ENCODE results near the gene TENM4.

Gene TENM4

GRCh38 chr11:79422866-79423265 is 18.0 kb downstream of the TENM4 start:
- Histone ChIP-seq H3K79me1 (ENCODE audit: low read depth, low read length) (peaks cover 5% of the 10 kb centered on the region), H3K4me1 (ENCODE audit: control insufficient read depth in 2 of 2, insufficient read depth in 1 of 2, low read depth in 1 of 2, low read length in 2 of 2) (peaks cover 4 to 5% of the 10 kb centered on the region in 2 donors), H3K27ac (replicated peaks; ENCODE audit: low read length) (no peak overlapping the region), H2BK5ac (ENCODE audit: low read length) (no peak overlapping the region), H4K91ac (ENCODE audit: low read depth, low read length, poor library complexity) (no peak overlapping the region), H2AFZ (ENCODE audit: low read length) (no peak overlapping the region), H2BK120ac (ENCODE audit: low read depth, low read length) (no peak overlapping the region), H2BK15ac (ENCODE audit: low read length) (no peak overlapping the region), H3K36me3 (replicated peaks in 1 of 2; ENCODE audit: control insufficient read depth in 2 of 2, insufficient read depth in 2 of 2, low read length in 2 of 2) (no peaks in the 10 kb centered on the region), H2BK12ac (ENCODE audit: low read length) (no peak overlapping the region), H3K27me3 (ENCODE audit: control insufficient read depth in 3 of 3, insufficient read depth in 3 of 3, low read depth in 1 of 3, low read length in 3 of 3) (no peaks in the 10 kb centered on the region), H3K18ac (ENCODE audit: low read length) (no peak overlapping the region), H3K4me2 (ENCODE audit: insufficient read depth, low read length, poor library complexity, severe bottlenecking) (no peak overlapping the region), H3K4ac (ENCODE audit: low read length) (no peak overlapping the region), H3K9ac (ENCODE audit: low read depth, low read length, poor library complexity) (no peak overlapping the region), H2AK5ac (ENCODE audit: low read depth, low read length) (no peak overlapping the region), H3K23ac (ENCODE audit: low read depth, low read length, poor library complexity) (no peak overlapping the region), H3K4me3 (ENCODE audit: low read length in 2 of 2) (no peak overlapping the region), H4K8ac (ENCODE audit: low read depth, low read length) (no peak overlapping the region), H3K14ac (ENCODE audit: low read length) (no peak overlapping the region), H3K9me3 (replicated peaks in 1 of 2; ENCODE audit: control insufficient read depth in 2 of 2, insufficient read depth in 1 of 2, low read depth in 1 of 2, low read length in 2 of 2) (no peaks in the 10 kb centered on the region)
- no peak for DNase-seq (ENCODE audit: low spot score)
- WGBS, 2 donors (ENCODE audit: extremely low coverage in 2 of 2, insufficient read length in 2 of 2, insufficient replicate concordance in 1 of 2): no CpG with 5 or more reads among the region's 2 CpGs

- Histone ChIP-seq H3K9me3 (replicated peaks in 1 of 2; ENCODE audit: control insufficient read depth in 2 of 2, insufficient read depth in 1 of 2, low read depth in 1 of 2, low read length in 2 of 2) (no peaks in the 10 kb centered on the region), H3K4me1 (ENCODE audit: control insufficient read depth in 2 of 2, insufficient read depth in 1 of 2, low read depth in 1 of 2, low read length in 2 of 2) (peaks cover 3% of the 10 kb centered on the region in 2 donors), H3K4me2 (ENCODE audit: insufficient read depth, low read length, poor library complexity, severe bottlenecking) (no peak overlapping the region), H3K4me3 (ENCODE audit: low read length in 2 of 2) (no peak overlapping the region), H4K91ac (ENCODE audit: low read depth, low read length, poor library complexity) (no peak overlapping the region), H3K27ac (replicated peaks; ENCODE audit: low read length) (no peak overlapping the region), H3K9ac (ENCODE audit: low read depth, low read length, poor library complexity) (no peak overlapping the region), H2BK5ac (ENCODE audit: low read length) (no peak overlapping the region), H2AK5ac (ENCODE audit: low read depth, low read length) (no peak overlapping the region), H3K14ac (ENCODE audit: low read length) (no peak overlapping the region), H3K79me1 (ENCODE audit: low read depth, low read length) (peaks cover 3% of the 10 kb centered on the region), H3K18ac (ENCODE audit: low read length) (no peak overlapping the region), H3K36me3 (replicated peaks in 1 of 2; ENCODE audit: control insufficient read depth in 2 of 2, insufficient read depth in 2 of 2, low read length in 2 of 2) (no peaks in the 10 kb centered on the region), H3K23ac (ENCODE audit: low read depth, low read length, poor library complexity) (no peak overlapping the region), H4K8ac (ENCODE audit: low read depth, low read length) (no peak overlapping the region), H2BK15ac (ENCODE audit: low read length) (no peak overlapping the region), H3K27me3 (ENCODE audit: control insufficient read depth in 3 of 3, insufficient read depth in 3 of 3, low read depth in 1 of 3, low read length in 3 of 3) (no peaks in the 10 kb centered on the region), H2BK12ac (ENCODE audit: low read length) (no peak overlapping the region), H2AFZ (ENCODE audit: low read length) (no peak overlapping the region), H3K4ac (ENCODE audit: low read length) (no peak overlapping the region), H2BK120ac (ENCODE audit: low read depth, low read length) (no peak overlapping the region)
- WGBS, 2 donors (ENCODE audit: extremely low coverage in 2 of 2, insufficient read length in 2 of 2, insufficient replicate concordance in 1 of 2): no CpG with 5 or more reads among the region's 4 CpGs
- no peak for DNase-seq (ENCODE audit: low spot score)
These were observed 19.0 kb downstream of the TENM4 start for GRCh38 chr11:79421820-79422219.

- no CpG with 5 or more reads among the region's 5 CpGs for WGBS, 2 donors (ENCODE audit: extremely low coverage in 2 of 2, insufficient read length in 2 of 2, insufficient replicate concordance in 1 of 2)
- H2AK5ac ChIP-seq (ENCODE audit: low read depth, low read length): no peak overlapping the region
These were observed 21.7 kb downstream of the TENM4 start for GRCh38 chr11:79419120-79419519.

GRCh38 chr11:79418241-79418640 is 22.6 kb downstream of the TENM4 start:
- Histone ChIP-seq H3K4me1 (ENCODE audit: control insufficient read depth in 2 of 2, insufficient read depth in 1 of 2, low read depth in 1 of 2, low read length in 2 of 2) (peaks cover 3 to 5% of the 10 kb centered on the region in 2 donors), H2AFZ (ENCODE audit: low read length) (no peak overlapping the region), H3K23ac (ENCODE audit: low read depth, low read length, poor library complexity) (no peak overlapping the region), H3K79me1 (ENCODE audit: low read depth, low read length) (peaks cover 3% of the 10 kb centered on the region), H3K9me3 (replicated peaks in 1 of 2; ENCODE audit: control insufficient read depth in 2 of 2, insufficient read depth in 1 of 2, low read depth in 1 of 2, low read length in 2 of 2) (peaks cover 0 to 12% of the 10 kb centered on the region in 2 donors), H2AK5ac (ENCODE audit: low read depth, low read length) (no peak overlapping the region), H4K91ac (ENCODE audit: low read depth, low read length, poor library complexity) (no peak overlapping the region), H3K4me2 (ENCODE audit: insufficient read depth, low read length, poor library complexity, severe bottlenecking) (no peak overlapping the region), H3K36me3 (replicated peaks in 1 of 2; ENCODE audit: control insufficient read depth in 2 of 2, insufficient read depth in 2 of 2, low read length in 2 of 2) (no peaks in the 10 kb centered on the region), H3K4ac (ENCODE audit: low read length) (no peak overlapping the region), H3K18ac (ENCODE audit: low read length) (no peak overlapping the region), H3K27me3 (ENCODE audit: control insufficient read depth in 3 of 3, insufficient read depth in 3 of 3, low read depth in 1 of 3, low read length in 3 of 3) (no peaks in the 10 kb centered on the region), H2BK120ac (ENCODE audit: low read depth, low read length) (no peak overlapping the region), H3K27ac (replicated peaks; ENCODE audit: low read length) (no peak overlapping the region), H2BK5ac (ENCODE audit: low read length) (no peak overlapping the region), H3K9ac (ENCODE audit: low read depth, low read length, poor library complexity) (no peak overlapping the region), H3K14ac (ENCODE audit: low read length) (no peak overlapping the region), H2BK15ac (ENCODE audit: low read length) (no peak overlapping the region), H4K8ac (ENCODE audit: low read depth, low read length) (no peak overlapping the region), H2BK12ac (ENCODE audit: low read length) (no peak overlapping the region), H3K4me3 (ENCODE audit: low read length in 2 of 2) (no peak overlapping the region)
- no CpG with 5 or more reads among the region's 1 CpG for WGBS, 2 donors (ENCODE audit: extremely low coverage in 2 of 2, insufficient read length in 2 of 2, insufficient replicate concordance in 1 of 2)
- no peak for DNase-seq (ENCODE audit: low spot score)

More at GRCh38 chr11:79419120-79419519, 21.7 kb downstream of the TENM4 start:
- H4K91ac ChIP-seq (ENCODE audit: low read depth, low read length, poor library complexity): no peak overlapping the region
- H3K27me3 ChIP-seq (ENCODE audit: control insufficient read depth in 3 of 3, insufficient read depth in 3 of 3, low read depth in 1 of 3, low read length in 3 of 3): no peaks in the 10 kb centered on the region
- H3K9ac ChIP-seq (ENCODE audit: low read depth, low read length, poor library complexity): no peak overlapping the region
- H3K9me3 ChIP-seq (replicated peaks in 1 of 2; ENCODE audit: control insufficient read depth in 2 of 2, insufficient read depth in 1 of 2, low read depth in 1 of 2, low read length in 2 of 2): peaks cover 0 to 12% of the 10 kb centered on the region in 2 donors
- H3K4ac ChIP-seq (ENCODE audit: low read length): no peak overlapping the region
- H3K18ac ChIP-seq (ENCODE audit: low read length): no peak overlapping the region
- no peak overlapping the region for H2BK5ac ChIP-seq (ENCODE audit: low read length)
- H4K8ac ChIP-seq (ENCODE audit: low read depth, low read length): no peak overlapping the region
- peaks cover 3% of the 10 kb centered on the region for H3K79me1 ChIP-seq (ENCODE audit: low read depth, low read length)
- H3K4me1 ChIP-seq (ENCODE audit: control insufficient read depth in 2 of 2, insufficient read depth in 1 of 2, low read depth in 1 of 2, low read length in 2 of 2): peaks cover 3% of the 10 kb centered on the region in 2 donors
- no peak overlapping the region for H3K27ac ChIP-seq (replicated peaks; ENCODE audit: low read length)
- H3K14ac ChIP-seq (ENCODE audit: low read length): no peak overlapping the region
- no peak overlapping the region for H3K23ac ChIP-seq (ENCODE audit: low read depth, low read length, poor library complexity)
- no peak overlapping the region for H2AFZ ChIP-seq (ENCODE audit: low read length)
- no peak overlapping the region for H3K4me3 ChIP-seq (ENCODE audit: low read length in 2 of 2)
- no peak overlapping the region for H2BK12ac ChIP-seq (ENCODE audit: low read length)
- no peak overlapping the region for H2BK120ac ChIP-seq (ENCODE audit: low read depth, low read length)
- no peaks in the 10 kb centered on the region for H3K36me3 ChIP-seq (replicated peaks in 1 of 2; ENCODE audit: control insufficient read depth in 2 of 2, insufficient read depth in 2 of 2, low read length in 2 of 2)
- no peak overlapping the region for H2BK15ac ChIP-seq (ENCODE audit: low read length)
- no peak for DNase-seq (ENCODE audit: low spot score)
- no peak overlapping the region for H3K4me2 ChIP-seq (ENCODE audit: insufficient read depth, low read length, poor library complexity, severe bottlenecking)
